Activated T-helper 1 cell treated with anti-CD3 and anti-CD28 coated beads, Interleukin-12 subunit alpha, Interleukin-12 subunit beta, Interleukin-2, Interleukin-4 antibody, amounts not matched to agents 30 ng/mL and 10 ng/mL and 1 ng/mL, durations not matched to agents 14 hours and 24 hours and 36 hours (primary cell): ENCODE results near the gene PDE6C. TPM values are rescaled to one million over a fixed set of nuclear protein-coding genes. Genes with fewer than 3 reads are reported as not detected.

Source experiments
- DNase-seq: peaks from one replicate; pipeline ENCODE4 v3.0.0; 2021; ENCODE audit warnings: low spot score
- H3K27ac Mint-ChIP-seq: one replicate; pipeline ENCODE4 v1.8.0; 2021; ENCODE audit warnings: mild to moderate bottlenecking, mixed read lengths
- H3K27me3 Mint-ChIP-seq: one replicate; pipeline ENCODE4 v1.8.0; 2022; ENCODE audit warnings: mild to moderate bottlenecking, moderate library complexity, mixed read lengths; ENCODE audit not compliant: insufficient read depth
- H3K36me3 Mint-ChIP-seq: one replicate; pipeline ENCODE4 v1.8.0; 2021; ENCODE audit warnings: low read depth, mixed read lengths
- H3K4me1 Mint-ChIP-seq: one replicate; pipeline ENCODE4 v1.8.0; 2021; ENCODE audit warnings: low read depth, mixed read lengths
- H3K4me3 Mint-ChIP-seq: one replicate; pipeline ENCODE4 v1.8.0; 2021; ENCODE audit warnings: mild to moderate bottlenecking, moderate library complexity, mixed read lengths
- H3K9me3 Mint-ChIP-seq: one replicate; pipeline ENCODE4 v1.8.0; 2021; ENCODE audit warnings: mixed read lengths
- intact Hi-C: fragments of 100-400 bp; cut with micrococcal nuclease; formaldehyde crosslinking; loops from one replicate; pipeline ENCODE4 v1.15.1; 2024
- total RNA-seq: library from RNA; stranded (reverse); gene quantifications from 2 replicates; pipeline ENCODE4 v1.2.3, GENCODE V29; 2022

Gene PDE6C
- total RNA-seq, 1 donor from 2014 or later = not detected

- no peak for DNase-seq
- H3K9me3 Mint-ChIP-seq = no peaks in the 10 kb centered on the region
- H3K4me3 Mint-ChIP-seq = no peak overlapping the region
- no peaks in the 10 kb centered on the region for H3K4me1 Mint-ChIP-seq
- H3K27me3 Mint-ChIP-seq = peaks cover 10% of the 10 kb centered on the region
- intact Hi-C loops = no loop called here
- H3K27ac Mint-ChIP-seq = no peak overlapping the region
- no peaks in the 10 kb centered on the region for H3K36me3 Mint-ChIP-seq
These were observed 10.6 kb downstream of the PDE6C start for GRCh38 chr10:93622942-93623341.

GRCh38 chr10:93628858-93629257, 16.5 kb downstream of the PDE6C start:
- DNase-seq = no peak
- H3K36me3 Mint-ChIP-seq = no peaks in the 10 kb centered on the region
- H3K9me3 Mint-ChIP-seq = no peaks in the 10 kb centered on the region
- no peak overlapping the region for H3K4me3 Mint-ChIP-seq
- intact Hi-C loops = no loop called here
- H3K27me3 Mint-ChIP-seq = no peaks in the 10 kb centered on the region
- no peaks in the 10 kb centered on the region for H3K4me1 Mint-ChIP-seq
- no peak overlapping the region for H3K27ac Mint-ChIP-seq

GRCh38 chr10:93629647-93630305, 17.4 kb downstream of the PDE6C start:
- H3K4me3 Mint-ChIP-seq = no peak overlapping the region
- H3K27ac Mint-ChIP-seq = no peak overlapping the region
- H3K9me3 Mint-ChIP-seq = no peaks in the 10 kb centered on the region
- intact Hi-C loops = no loop called here
- DNase-seq = no peak
- H3K4me1 Mint-ChIP-seq = no peaks in the 10 kb centered on the region
- no peaks in the 10 kb centered on the region for H3K27me3 Mint-ChIP-seq
- no peaks in the 10 kb centered on the region for H3K36me3 Mint-ChIP-seq

- no peaks in the 10 kb centered on the region for H3K4me1 Mint-ChIP-seq
- no peak overlapping the region for H3K4me3 Mint-ChIP-seq
- H3K27ac Mint-ChIP-seq = no peak overlapping the region
- no peaks in the 10 kb centered on the region for H3K9me3 Mint-ChIP-seq
- no peaks in the 10 kb centered on the region for H3K36me3 Mint-ChIP-seq
- intact Hi-C loops = no loop called here
- no peak for DNase-seq
- H3K27me3 Mint-ChIP-seq = peaks cover 5% of the 10 kb centered on the region
These were observed 18.6 kb downstream of the PDE6C start for GRCh38 chr10:93630625-93631557.

GRCh38 chr10:93639791-93640190, 27.5 kb downstream of the PDE6C start:
- Mint-ChIP-seq H3K4me1 (no peaks in the 10 kb centered on the region), H3K36me3 (no peaks in the 10 kb centered on the region), H3K27ac (no peak overlapping the region), H3K9me3 (no peaks in the 10 kb centered on the region), H3K27me3 (peaks cover 5% of the 10 kb centered on the region), H3K4me3 (no peak overlapping the region)
- DNase-seq = no peak
- intact Hi-C loops = no loop called here

GRCh38 chr10:93652857-93653256, 40.5 kb downstream of the PDE6C start:
- Mint-ChIP-seq H3K4me3 (no peak overlapping the region), H3K9me3 (no peaks in the 10 kb centered on the region), H3K27ac (no peak overlapping the region), H3K36me3 (no peaks in the 10 kb centered on the region), H3K4me1 (no peaks in the 10 kb centered on the region), H3K27me3 (peaks cover 1% of the 10 kb centered on the region)
- intact Hi-C loops = no loop called here
- no peak for DNase-seq

- intact Hi-C loops = no loop called here
- no peaks in the 10 kb centered on the region for H3K9me3 Mint-ChIP-seq
- H3K36me3 Mint-ChIP-seq = no peaks in the 10 kb centered on the region
- DNase-seq = no peak
- H3K27me3 Mint-ChIP-seq = peaks cover 1% of the 10 kb centered on the region
- H3K4me3 Mint-ChIP-seq = no peak overlapping the region
- no peak overlapping the region for H3K27ac Mint-ChIP-seq
- no peaks in the 10 kb centered on the region for H3K4me1 Mint-ChIP-seq
These were observed 41.9 kb downstream of the PDE6C start for GRCh38 chr10:93654201-93654600.

- no peak overlapping the region for H3K4me3 Mint-ChIP-seq
- no peak for DNase-seq
- no peak overlapping the region for H3K27ac Mint-ChIP-seq
- H3K36me3 Mint-ChIP-seq = peaks cover 4% of the 10 kb centered on the region
- H3K9me3 Mint-ChIP-seq = no peaks in the 10 kb centered on the region
- H3K4me1 Mint-ChIP-seq = no peaks in the 10 kb centered on the region
- H3K27me3 Mint-ChIP-seq = peaks cover 1% of the 10 kb centered on the region
- intact Hi-C loops = no loop called here
These were observed 43.8 kb downstream of the PDE6C start for GRCh38 chr10:93656155-93656554.

- no peaks in the 10 kb centered on the region for H3K4me1 Mint-ChIP-seq
- no peak overlapping the region for H3K27ac Mint-ChIP-seq
- intact Hi-C loops = no loop called here
- no peaks in the 10 kb centered on the region for H3K9me3 Mint-ChIP-seq
- no peak for DNase-seq
- H3K36me3 Mint-ChIP-seq = peaks cover 6% of the 10 kb centered on the region
- peaks cover 1% of the 10 kb centered on the region for H3K27me3 Mint-ChIP-seq
- no peak overlapping the region for H3K4me3 Mint-ChIP-seq
These were observed 45.4 kb downstream of the PDE6C start for GRCh38 chr10:93657757-93658156.

GRCh38 chr10:93666030-93666429, 53.7 kb downstream of the PDE6C start:
- Mint-ChIP-seq H3K27ac (no peak overlapping the region), H3K4me1 (no peaks in the 10 kb centered on the region), H3K27me3 (no peaks in the 10 kb centered on the region), H3K4me3 (no peak overlapping the region), H3K9me3 (no peaks in the 10 kb centered on the region), H3K36me3 (peaks cover 20% of the 10 kb centered on the region)
- no peak for DNase-seq
- intact Hi-C loops = no loop called here

- no peak overlapping the region for H3K27ac Mint-ChIP-seq
- peaks cover 17% of the 10 kb centered on the region for H3K36me3 Mint-ChIP-seq
- intact Hi-C loops = no loop called here
- no peaks in the 10 kb centered on the region for H3K27me3 Mint-ChIP-seq
- H3K9me3 Mint-ChIP-seq = no peaks in the 10 kb centered on the region
- no peak for DNase-seq
- no peak overlapping the region for H3K4me3 Mint-ChIP-seq
- peaks cover 8% of the 10 kb centered on the region for H3K4me1 Mint-ChIP-seq
These were observed 55.5 kb downstream of the PDE6C start for GRCh38 chr10:93667795-93668194.

GRCh38 chr10:93670372-93670771, 58.0 kb downstream of the PDE6C start:
- Mint-ChIP-seq H3K27me3 (no peaks in the 10 kb centered on the region), H3K4me3 (no peak overlapping the region), H3K36me3 (peaks cover 26% of the 10 kb centered on the region), H3K9me3 (no peaks in the 10 kb centered on the region), H3K4me1 (peaks cover 8% of the 10 kb centered on the region), H3K27ac (no peak overlapping the region)
- DNase-seq = no peak
- intact Hi-C loops = no loop called here

GRCh38 chr10:93671042-93671441, 58.7 kb downstream of the PDE6C start:
- no peak for DNase-seq
- Mint-ChIP-seq H3K4me3 (no peak overlapping the region), H3K27me3 (no peaks in the 10 kb centered on the region), H3K36me3 (peaks cover 26% of the 10 kb centered on the region), H3K9me3 (no peaks in the 10 kb centered on the region), H3K4me1 (peaks cover 8% of the 10 kb centered on the region), H3K27ac (no peak overlapping the region)
- intact Hi-C loops = no loop called here
